H1 (cell line): ENCODE data around the gene ZBTB47.

Source experiments
- EP300 ChIP-seq, 2 experiments: IDR thresholded peaks; 1 replicate in 1 of 2; 2 replicates in 1 of 2; pipeline ENCODE4 v1.6.1; 2011 to 2012; ENCODE audit warnings: low read depth in 2 of 2, low read length in 2 of 2, mild to moderate bottlenecking in 2 of 2, borderline replicate concordance in 1 of 2, inconsistent platforms in 1 of 2, moderate library complexity in 1 of 2
- EZH2 ChIP-seq: fragments of 200-600 bp; sonication (generic); IDR thresholded peaks from 2 replicates; pipeline ENCODE4 v1.7.1; 2012; ENCODE audit warnings: low read depth, mild to moderate bottlenecking, moderate library complexity, low read length, inconsistent platforms; ENCODE audit not compliant: severe bottlenecking
- GABPA ChIP-seq: IDR thresholded peaks from 2 replicates; pipeline ENCODE4 v1.6.1; 2011; ENCODE audit warnings: mild to moderate bottlenecking, low read length, moderate library complexity, borderline replicate concordance; ENCODE audit not compliant: insufficient read depth
- HDAC2 ChIP-seq, 2 experiments: fragments of 300-600 bp in 1 of 2; sonication (generic) in 1 of 2; IDR thresholded peaks; 2 replicates each; pipeline ENCODE4 v1.6.1; 2011 to 2012; ENCODE audit warnings: low read depth in 2 of 2, low read length in 2 of 2, mild to moderate bottlenecking in 2 of 2, moderate library complexity in 2 of 2, borderline replicate concordance in 1 of 2, inconsistent platforms in 1 of 2
- JUN ChIP-seq: IDR thresholded peaks from 2 replicates; pipeline ENCODE4 v1.6.1; 2011; ENCODE audit warnings: low read depth, mild to moderate bottlenecking, improper control_type of control experiment, low read length
- NANOG ChIP-seq: IDR thresholded peaks from 2 replicates; pipeline ENCODE4 v1.6.1; 2011; ENCODE audit warnings: low read length, low read depth, mild to moderate bottlenecking, inconsistent platforms; ENCODE audit not compliant: insufficient read depth, poor library complexity, severe bottlenecking
- NRF1 ChIP-seq: IDR thresholded peaks from 2 replicates; pipeline ENCODE4 v1.6.1; 2011; ENCODE audit warnings: mild to moderate bottlenecking, low read depth, low read length, improper control_type of control experiment
- POLR2A ChIP-seq, 2 experiments: IDR thresholded peaks; 1 replicate in 1 of 2; 2 replicates in 1 of 2; pipeline ENCODE4 v1.6.1; 2011; ENCODE audit warnings: low read depth in 2 of 2, low read length in 2 of 2, mild to moderate bottlenecking in 2 of 2; ENCODE audit errors: control extremely low read depth in 1 of 2
- POLR2AphosphoS5 ChIP-seq: IDR thresholded peaks from 2 replicates; pipeline ENCODE4 v1.6.1; 2011; ENCODE audit warnings: low read depth, low read length
- SP2 ChIP-seq: IDR thresholded peaks from 2 replicates; pipeline ENCODE4 v1.6.1; 2012; ENCODE audit warnings: mild to moderate bottlenecking, low read length, inconsistent platforms
- TBP ChIP-seq: IDR thresholded peaks from 2 replicates; pipeline ENCODE4 v1.6.1; 2011; ENCODE audit warnings: low read depth, low read length, improper control_type of control experiment
- YY1 ChIP-seq: IDR thresholded peaks from 2 replicates; pipeline ENCODE4 v1.6.1; 2011; ENCODE audit warnings: low read depth, mild to moderate bottlenecking, low read length
- TF ChIP-seq, protein P1 (sequence below), 3 experiments: IDR thresholded peaks; 1 replicate in 2 of 3; 2 replicates in 1 of 3; pipeline versions ENCODE4 v1.5.1 to v1.6.1; 2011; ENCODE audit warnings: low read length in 3 of 3, mild to moderate bottlenecking in 3 of 3, inconsistent platforms in 2 of 3, low read depth in 1 of 3, moderate library complexity in 1 of 3; ENCODE audit not compliant: insufficient read depth in 1 of 3; ENCODE audit errors: control extremely low read depth in 1 of 3

DNA sequence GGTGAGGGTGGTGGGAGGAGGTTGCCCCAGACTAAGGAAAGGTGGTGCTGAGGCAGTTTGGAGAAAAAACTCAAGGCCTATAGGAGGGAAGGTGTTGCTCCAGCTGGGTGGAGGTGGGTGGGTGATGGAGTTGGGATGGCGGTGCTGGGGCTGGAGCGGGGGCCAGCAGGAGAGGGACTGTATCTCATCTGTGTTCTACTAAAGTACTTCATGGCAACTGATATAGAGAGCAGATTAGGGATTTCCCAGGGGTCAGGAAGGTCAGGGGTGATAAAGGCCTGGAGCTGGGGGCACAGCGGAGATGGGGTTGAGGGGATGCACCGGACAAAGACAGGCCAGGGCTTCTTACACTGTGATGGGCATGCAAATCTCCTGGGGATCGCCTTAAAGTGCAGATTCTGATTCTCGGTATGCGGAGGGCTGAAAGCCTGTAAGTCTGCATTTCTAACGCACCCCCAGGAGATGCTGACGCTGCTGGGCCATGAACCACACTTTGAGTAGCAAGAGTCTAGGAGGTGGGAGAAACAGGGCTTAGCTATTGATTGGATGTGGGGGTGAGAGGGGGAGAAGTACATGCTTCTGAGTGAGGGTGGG is 36.0 kb downstream of the ZBTB47 start:
- TF ChIP-seq JUN: no peak
- TF ChIP-seq, protein P1, sequence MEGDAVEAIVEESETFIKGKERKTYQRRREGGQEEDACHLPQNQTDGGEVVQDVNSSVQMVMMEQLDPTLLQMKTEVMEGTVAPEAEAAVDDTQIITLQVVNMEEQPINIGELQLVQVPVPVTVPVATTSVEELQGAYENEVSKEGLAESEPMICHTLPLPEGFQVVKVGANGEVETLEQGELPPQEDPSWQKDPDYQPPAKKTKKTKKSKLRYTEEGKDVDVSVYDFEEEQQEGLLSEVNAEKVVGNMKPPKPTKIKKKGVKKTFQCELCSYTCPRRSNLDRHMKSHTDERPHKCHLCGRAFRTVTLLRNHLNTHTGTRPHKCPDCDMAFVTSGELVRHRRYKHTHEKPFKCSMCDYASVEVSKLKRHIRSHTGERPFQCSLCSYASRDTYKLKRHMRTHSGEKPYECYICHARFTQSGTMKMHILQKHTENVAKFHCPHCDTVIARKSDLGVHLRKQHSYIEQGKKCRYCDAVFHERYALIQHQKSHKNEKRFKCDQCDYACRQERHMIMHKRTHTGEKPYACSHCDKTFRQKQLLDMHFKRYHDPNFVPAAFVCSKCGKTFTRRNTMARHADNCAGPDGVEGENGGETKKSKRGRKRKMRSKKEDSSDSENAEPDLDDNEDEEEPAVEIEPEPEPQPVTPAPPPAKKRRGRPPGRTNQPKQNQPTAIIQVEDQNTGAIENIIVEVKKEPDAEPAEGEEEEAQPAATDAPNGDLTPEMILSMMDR (IDR thresholded peaks at IDR 0.05; ENCODE audit: control extremely low read depth in 1 of 3, insufficient read depth in 1 of 3, low read depth in 1 of 3, low read length in 3 of 3): no peak
- no peak for TF ChIP-seq YY1
- TF ChIP-seq NANOG: no peak
- TF ChIP-seq EZH2: no peak
- TF ChIP-seq NRF1: no peak
- no peak for TF ChIP-seq HDAC2 (IDR thresholded peaks at IDR 0.05; ENCODE audit: borderline replicate concordance in 1 of 2, low read depth in 2 of 2, low read length in 2 of 2)
- TF ChIP-seq POLR2A (IDR thresholded peaks at IDR 0.05; ENCODE audit: control extremely low read depth in 1 of 2, low read depth in 2 of 2, low read length in 2 of 2): no peak
- TF ChIP-seq EP300 (IDR thresholded peaks at IDR 0.05; ENCODE audit: borderline replicate concordance in 1 of 2, low read depth in 2 of 2, low read length in 2 of 2): no peak
- TF ChIP-seq TBP: no peak
- TF ChIP-seq POLR2AphosphoS5: no peak
- no peak for TF ChIP-seq GABPA
- TF ChIP-seq SP2: no peak
